Activated CD8-positive, alpha-beta memory T cell treated with anti-CD3 and anti-CD28 coated beads, Interleukin-2, amount 50 U/mL, for 1 hour (primary cell): Measurements from ENCODE around the gene TBCK.

Source experiments
- DNase-seq: peaks from one replicate; pipeline ENCODE4 v3.0.0-alpha.2; 2020; ENCODE audit errors: extremely low read depth

The TBCK gene

DNA sequence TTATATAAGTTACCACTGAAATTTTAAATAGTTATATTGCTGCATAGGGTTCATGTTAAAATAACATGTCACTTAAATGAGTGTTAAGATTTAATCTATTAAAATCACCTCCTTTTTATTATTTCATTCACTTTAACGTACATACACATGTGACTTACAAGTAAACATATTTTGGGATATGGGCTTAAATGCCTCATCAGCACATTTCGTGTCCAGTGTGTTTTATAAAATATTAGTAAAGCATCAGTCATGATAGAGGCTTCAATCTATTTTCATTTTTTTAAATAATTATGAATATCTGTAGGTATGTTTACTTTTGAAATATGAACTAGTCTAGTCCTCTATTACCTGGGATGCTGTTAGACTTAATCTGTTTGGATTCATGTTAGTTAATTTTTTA is 277.1 kb downstream of the TBCK start:
- no peak for DNase-seq

DNA sequence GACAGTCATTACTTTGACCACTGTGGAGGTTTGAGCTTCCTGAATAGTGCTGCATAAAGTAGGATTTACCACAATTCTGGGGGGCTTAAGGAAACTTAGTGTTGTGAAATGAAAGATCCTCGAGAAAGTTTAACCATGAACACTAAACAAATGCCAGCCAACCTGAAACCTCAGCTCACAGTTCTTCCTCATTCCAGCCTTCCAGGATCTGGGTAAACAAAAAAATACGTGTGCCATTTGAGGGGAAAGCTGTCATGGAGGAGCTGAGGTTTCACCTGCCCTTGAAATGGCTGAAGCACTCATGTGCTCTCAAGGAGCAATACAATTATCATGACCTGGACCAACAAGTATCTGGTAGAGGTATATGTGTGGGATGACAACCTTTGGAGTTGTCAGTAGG is 278.0 kb downstream of the TBCK start:
- no peak for DNase-seq

DNA sequence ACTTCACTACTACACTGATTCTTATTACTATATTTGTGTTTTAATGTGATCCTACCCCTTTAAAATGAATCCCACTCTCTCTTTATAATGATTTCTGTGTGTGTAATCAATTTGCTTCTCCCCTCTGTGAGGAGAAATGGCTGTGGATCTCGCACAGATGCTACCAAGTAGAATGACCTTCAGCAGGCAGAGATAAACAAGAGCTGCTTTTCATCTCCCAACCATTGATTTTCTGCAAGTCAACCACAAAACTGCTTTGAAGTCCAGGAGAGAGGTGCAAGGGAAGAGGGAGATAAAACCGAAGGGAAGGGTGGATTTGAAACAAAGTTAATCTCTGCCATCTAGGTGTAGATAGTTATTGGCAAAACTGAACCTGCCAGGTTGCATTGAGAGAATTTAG is 279.2 kb downstream of the TBCK start:
- no peak for DNase-seq

GRCh38 chr4:106036334-106036733 is 279.7 kb downstream of the TBCK start:
- DNase-seq, result no peak

GRCh38 chr4:106035204-106035603 is 280.8 kb downstream of the TBCK start:
- no peak for DNase-seq

DNA sequence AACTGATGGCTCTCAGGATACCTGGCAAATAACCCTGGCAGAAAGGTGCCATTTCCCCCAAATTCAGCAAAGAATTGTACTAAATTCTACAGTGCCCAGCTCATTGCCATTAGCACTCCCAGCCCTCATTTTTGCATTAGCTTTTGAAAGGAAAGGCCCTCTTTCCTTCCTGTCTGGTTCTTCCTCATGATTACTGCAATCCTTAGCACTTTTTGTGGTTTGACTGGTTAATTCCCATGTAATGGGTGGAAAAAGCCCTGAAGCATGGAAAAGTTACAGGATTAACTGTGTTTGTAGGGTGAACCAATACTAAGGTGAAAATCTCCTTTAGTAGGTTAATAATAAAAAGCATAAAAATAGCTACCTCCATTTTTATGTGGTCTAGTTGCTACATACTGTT is 281.3 kb downstream of the TBCK start:
- DNase-seq, result no peak

DNA sequence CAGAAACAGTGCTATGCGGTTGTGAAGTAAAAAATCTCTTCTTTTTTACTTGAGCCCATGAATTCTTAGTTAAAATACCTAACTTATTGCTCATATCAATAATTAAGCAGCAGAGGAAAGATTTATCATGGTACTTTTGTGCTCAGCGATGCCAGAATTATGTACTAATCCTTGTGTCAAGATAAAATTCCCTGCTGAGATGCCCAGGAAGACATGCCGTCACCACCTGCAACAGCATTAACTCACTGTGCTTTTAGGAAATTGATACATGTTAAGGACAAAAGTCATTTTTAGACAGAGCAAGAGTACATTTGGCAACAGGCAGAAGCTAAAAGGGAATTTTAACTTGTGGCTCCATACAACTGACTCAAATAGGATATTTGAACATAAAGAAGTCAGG is 281.8 kb downstream of the TBCK start:
- no peak for DNase-seq

DNA sequence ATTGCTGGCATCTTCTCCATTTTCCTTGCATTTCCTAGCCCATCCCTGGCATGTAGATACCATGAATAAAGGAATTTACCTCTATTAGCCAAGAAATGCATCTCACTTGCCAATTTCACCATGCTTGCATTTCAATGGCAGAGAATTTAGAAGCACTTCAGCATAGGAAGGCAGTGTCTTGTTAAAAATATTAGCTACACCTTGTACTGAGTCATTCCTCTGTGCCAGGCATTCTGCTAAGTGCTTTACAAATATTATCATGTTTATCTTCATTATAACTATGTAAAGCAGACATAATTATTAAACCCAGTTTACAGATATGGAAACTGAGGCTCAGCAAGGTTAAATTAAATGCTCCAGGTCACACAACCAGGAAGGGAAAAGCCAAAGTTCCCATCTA is 282.5 kb downstream of the TBCK start:
- DNase-seq, result no peak

GRCh38 chr4:106032851-106033286 is 283.1 kb downstream of the TBCK start:
- DNase-seq, result no peak

- no peak for DNase-seq
Observed at GRCh38 chr4:106022454-106022853, 293.6 kb downstream of the TBCK start.

GRCh38 chr4:106021737-106022410 is 294.1 kb downstream of the TBCK start:
- DNase-seq, result no peak

DNA sequence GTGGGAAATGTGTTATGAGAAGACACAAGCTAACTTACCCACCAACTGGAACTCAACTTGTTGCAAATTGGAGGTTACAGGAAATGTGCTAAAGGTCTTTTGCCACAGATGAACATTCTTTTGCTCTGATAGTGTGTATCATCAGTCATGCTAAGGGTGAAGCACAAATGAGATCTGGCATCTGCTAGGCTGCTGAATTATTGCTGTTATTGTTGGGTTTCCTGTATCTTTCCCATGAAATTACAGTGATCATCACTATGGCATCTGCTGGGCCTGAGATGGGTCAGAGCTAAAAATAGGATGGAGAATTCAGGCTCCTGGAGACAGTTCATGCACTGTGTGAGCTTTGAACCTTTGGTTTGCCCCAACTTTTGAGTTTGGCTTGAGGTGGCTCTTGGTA is 296.2 kb downstream of the TBCK start:
- no peak for DNase-seq

- no peak for DNase-seq
Observed at GRCh38 chr4:106017975-106018374, 298.0 kb downstream of the TBCK start.

DNA sequence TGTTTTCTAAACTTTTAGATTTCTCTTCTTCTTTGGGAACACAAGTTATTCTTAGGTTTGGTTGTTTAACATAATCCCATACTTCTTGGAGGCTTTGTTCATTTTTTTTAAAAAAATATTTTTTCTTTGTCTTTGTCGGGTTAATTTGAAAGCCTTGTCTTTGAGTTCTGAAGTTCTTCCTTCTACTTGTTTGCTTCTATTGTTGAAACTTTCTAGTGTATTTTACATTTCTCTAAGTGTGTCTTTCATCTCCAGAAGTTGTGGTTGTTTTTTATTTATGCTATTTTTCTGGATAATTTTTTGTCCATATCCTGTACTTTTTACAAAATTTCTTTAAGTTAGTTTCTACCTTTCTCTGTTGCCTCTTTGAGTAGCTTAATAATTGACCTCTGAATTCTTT is 304.6 kb downstream of the TBCK start:
- DNase-seq, result no peak

GRCh38 chr4:106010761-106011160 is 305.2 kb downstream of the TBCK start:
- no peak for DNase-seq

- no peak for DNase-seq
Observed at GRCh38 chr4:106002994-106003393, 313.0 kb downstream of the TBCK start.

GRCh38 chr4:105998171-105999063 is 317.6 kb downstream of the TBCK start:
- DNase-seq, result no peak

DNA sequence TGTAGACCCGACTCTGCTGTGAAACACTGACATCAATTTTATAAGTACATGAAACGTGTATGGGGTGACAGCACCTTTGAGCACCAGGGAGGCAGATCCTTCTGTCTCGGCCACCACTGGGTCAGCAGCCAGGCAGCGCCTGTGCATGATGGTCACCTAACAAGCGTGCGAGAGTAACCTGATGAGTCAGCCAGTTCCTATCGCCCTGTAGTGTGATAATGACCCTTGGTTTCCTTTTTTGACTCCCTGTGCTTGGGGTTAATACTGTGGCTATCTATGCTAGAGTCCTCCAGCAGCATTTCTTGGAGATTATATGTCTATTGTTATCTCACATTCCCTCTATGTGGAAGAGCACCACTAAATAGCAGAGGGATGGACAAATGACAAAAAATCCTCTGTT is 319.2 kb downstream of the TBCK start:
- no peak for DNase-seq

DNA sequence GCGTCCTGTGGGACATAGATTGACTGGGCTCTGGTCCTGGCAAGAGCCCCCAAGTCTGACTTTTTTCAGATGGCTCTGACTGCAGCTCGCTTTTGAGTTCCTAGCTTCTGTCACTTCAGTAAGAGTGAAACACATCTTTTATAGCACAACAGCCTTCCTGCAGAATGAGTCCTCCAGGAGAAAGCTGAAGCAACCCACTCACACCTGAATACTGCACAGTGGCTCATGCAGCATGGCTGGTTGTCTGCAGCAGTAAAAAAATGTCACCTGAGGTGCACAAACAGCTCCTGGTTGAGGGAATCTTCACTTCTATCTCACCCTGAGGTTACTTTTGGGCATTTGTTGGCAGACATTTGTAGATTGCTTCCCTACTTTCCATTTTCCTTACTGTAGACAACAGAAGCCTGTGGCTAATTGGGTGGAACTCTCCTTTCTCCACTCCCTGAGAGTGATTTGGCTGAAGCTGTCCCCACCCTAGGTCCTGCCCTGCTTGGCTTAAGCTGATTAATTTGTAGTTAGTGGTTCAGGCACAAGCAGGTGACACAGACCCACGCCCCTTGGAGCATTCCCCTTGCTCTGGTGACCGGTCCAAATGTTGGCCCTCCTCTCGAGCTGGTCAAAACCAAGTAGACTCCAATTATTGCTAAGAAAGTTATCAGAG is 321.0 kb downstream of the TBCK start:
- no peak for DNase-seq

DNA sequence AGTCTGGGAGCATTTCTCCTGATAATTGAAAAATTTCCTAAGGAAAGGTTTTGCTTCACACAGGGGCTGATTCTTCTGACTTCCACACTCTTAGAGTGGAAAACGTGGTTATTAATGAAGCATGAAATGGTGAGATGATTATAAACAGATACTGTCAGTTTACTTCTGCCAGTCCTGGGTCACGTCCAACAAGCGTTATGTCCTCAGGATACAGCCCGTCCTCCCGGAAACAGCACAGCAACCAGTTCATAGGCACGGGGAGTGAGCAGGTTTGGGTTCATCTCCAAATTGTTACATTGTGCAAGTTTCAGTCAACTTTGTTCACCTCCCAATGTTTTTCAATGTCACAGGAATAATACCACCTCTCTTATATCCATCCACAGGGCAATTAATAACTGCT is 321.9 kb downstream of the TBCK start:
- no peak for DNase-seq

- no peak for DNase-seq
Observed at GRCh38 chr4:105992641-105993305, 323.2 kb downstream of the TBCK start.

GRCh38 chr4:105991726-105992125 is 324.3 kb downstream of the TBCK start:
- DNase-seq, result no peak
